PFSK-1 (cell line): ENCODE results near the gene ZRANB1.

ENCODE experiments used
- POLR2AphosphoS5 ChIP-seq: IDR thresholded peaks from 2 replicates; pipeline ENCODE4 v1.6.1; 2012; ENCODE audit warnings: low read depth, mild to moderate bottlenecking, control low read depth, low read length, moderate library complexity
- REST ChIP-seq, 2 experiments: IDR thresholded peaks; 2 replicates each; pipeline versions ENCODE4 v1.6.1 to v1.8.0; 2011 to 2012; ENCODE audit warnings: low read depth in 2 of 2, low read length in 2 of 2, control low read depth in 1 of 2, inconsistent platforms in 1 of 2, mild to moderate bottlenecking in 1 of 2, moderate library complexity in 1 of 2; ENCODE audit not compliant: insufficient read depth in 1 of 2
- TAF1 ChIP-seq: IDR thresholded peaks from 2 replicates; pipeline ENCODE4 v1.6.1; 2012; ENCODE audit warnings: low read length, control low read depth, borderline replicate concordance; ENCODE audit not compliant: insufficient read depth

DNA sequence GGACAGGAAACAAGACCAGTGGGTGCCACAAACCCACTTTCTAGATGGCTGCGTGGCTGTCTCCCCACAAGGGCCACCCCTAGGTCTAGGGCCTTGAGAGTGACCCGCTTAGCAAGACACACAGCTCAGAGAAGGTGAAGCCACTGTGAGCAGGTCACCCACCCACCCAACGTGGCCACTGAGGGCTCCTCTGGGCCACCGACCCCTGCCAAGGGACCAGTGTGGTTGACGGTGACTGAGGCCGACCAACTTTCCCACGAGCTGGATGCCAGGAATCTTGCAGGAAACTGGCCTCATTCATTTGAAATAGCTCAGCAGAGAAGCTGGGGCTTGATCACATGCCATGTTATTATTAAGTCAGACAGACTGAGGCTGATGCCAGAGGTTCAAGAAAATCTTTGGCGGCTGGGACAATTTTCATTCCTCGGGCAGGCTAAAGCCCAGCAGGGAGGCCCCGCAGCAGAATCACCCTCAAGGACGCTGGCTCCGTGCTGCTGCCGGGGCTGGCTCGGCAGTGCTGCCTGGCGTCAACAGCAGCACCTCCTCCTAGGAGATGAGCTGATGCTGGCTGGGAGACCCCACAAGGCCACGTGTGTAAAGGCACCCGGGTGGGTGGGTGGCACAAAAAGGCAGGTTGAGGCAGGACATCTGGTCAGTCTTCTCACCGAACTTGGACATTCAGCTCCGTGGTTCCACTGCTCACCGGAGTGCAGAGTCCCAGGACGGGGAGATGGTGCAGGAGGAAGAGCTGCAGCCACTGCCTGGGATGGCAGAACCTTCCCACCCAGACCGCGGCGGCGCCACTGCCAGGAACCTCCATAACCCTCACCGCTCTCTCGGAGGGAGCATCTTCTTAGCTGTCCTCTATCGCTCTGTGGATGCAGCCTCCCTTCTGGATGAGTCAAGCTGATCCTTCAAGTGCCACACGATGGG is 57.8 kb downstream of the ZRANB1 start:
- TF ChIP-seq POLR2AphosphoS5 (no peak), REST (IDR thresholded peaks at IDR 0.05; ENCODE audit: insufficient read depth in 1 of 2, low read depth in 2 of 2, low read length in 2 of 2) (no peak), TAF1 (no peak)
